Measurements from ENCODE around the gene S100A13. TPM values are rescaled to one million over a fixed set of nuclear protein-coding genes. Genes with fewer than 3 reads are reported as not detected.

The S100A13 gene
- total RNA-seq, 1 experiment from 2014 or later = 111 TPM

DNA sequence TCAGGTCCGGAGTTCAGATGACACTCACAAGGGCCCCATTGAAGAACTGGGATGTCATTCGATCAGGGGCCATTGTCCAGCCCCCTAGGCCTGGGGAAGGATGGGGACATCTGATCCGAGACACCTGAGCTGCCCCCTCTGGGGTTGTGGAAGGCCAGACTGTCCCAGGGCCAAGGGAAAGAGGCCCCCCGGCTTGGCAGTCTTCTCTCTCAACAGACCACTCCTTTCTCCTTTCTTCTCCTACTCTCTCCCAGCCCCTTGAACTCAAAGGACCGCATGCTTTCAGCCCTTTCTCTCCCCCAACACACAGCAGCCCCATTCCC, 2.0 kb upstream of the S100A13 start:
- intact Hi-C loops (cut with micrococcal nuclease; ENCODE audit: unreplicated experiment) = no loop called here
- H3K4me1 ChIP-seq (ENCODE audit: control insufficient read depth, insufficient read depth, low read length) = peaks cover 40% of the 10 kb centered on the region
- ATAC-seq (no peak), DNase-seq (ENCODE audit: low read depth, low spot score) (no peak)
- H3K9me3 ChIP-seq (ENCODE audit: control insufficient read depth, insufficient read depth, low read depth, low read length) = no peaks in the 10 kb centered on the region
- no peaks in the 10 kb centered on the region for H3K27me3 ChIP-seq (ENCODE audit: control insufficient read depth, insufficient read depth, low read length)
- H3K36me3 ChIP-seq (ENCODE audit: control insufficient read depth, insufficient read depth, low read length) = no peaks in the 10 kb centered on the region; the same call in 1 of the 2 replicates
- in situ Hi-C loops (cut with HindIII; ENCODE audit: low pct_unique_long_range_greater_than_20kb, low sequenced_read_pairs) = no loop called here
- POLR2A ChIA-PET = interaction anchor here (0.6 kb wide), 1 partner anchor 67 kb away, joined by 5 read pairs; no protein-coding TSS in a partner anchor
- no peak for TF ChIP-seq POLR2AphosphoS5 (IDR thresholded peaks at IDR 0.05; ENCODE audit: low read depth, low read length)
- TF ChIP-seq SIN3A (IDR thresholded peaks at IDR 0.05; ENCODE audit: borderline replicate concordance, insufficient read depth, low read depth, low read length) = no peak
- TF ChIP-seq TCF7L2 (IDR thresholded peaks at IDR 0.05; ENCODE audit: low read depth, low read length) = no peak
- TF ChIP-seq, protein P1, sequence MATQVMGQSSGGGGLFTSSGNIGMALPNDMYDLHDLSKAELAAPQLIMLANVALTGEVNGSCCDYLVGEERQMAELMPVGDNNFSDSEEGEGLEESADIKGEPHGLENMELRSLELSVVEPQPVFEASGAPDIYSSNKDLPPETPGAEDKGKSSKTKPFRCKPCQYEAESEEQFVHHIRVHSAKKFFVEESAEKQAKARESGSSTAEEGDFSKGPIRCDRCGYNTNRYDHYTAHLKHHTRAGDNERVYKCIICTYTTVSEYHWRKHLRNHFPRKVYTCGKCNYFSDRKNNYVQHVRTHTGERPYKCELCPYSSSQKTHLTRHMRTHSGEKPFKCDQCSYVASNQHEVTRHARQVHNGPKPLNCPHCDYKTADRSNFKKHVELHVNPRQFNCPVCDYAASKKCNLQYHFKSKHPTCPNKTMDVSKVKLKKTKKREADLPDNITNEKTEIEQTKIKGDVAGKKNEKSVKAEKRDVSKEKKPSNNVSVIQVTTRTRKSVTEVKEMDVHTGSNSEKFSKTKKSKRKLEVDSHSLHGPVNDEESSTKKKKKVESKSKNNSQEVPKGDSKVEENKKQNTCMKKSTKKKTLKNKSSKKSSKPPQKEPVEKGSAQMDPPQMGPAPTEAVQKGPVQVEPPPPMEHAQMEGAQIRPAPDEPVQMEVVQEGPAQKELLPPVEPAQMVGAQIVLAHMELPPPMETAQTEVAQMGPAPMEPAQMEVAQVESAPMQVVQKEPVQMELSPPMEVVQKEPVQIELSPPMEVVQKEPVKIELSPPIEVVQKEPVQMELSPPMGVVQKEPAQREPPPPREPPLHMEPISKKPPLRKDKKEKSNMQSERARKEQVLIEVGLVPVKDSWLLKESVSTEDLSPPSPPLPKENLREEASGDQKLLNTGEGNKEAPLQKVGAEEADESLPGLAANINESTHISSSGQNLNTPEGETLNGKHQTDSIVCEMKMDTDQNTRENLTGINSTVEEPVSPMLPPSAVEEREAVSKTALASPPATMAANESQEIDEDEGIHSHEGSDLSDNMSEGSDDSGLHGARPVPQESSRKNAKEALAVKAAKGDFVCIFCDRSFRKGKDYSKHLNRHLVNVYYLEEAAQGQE (IDR thresholded peaks at IDR 0.05; ENCODE audit: insufficient read depth in 1 of 2, low read depth in 2 of 2, low read length in 1 of 2) = no peak
- TF ChIP-seq, protein P2, sequence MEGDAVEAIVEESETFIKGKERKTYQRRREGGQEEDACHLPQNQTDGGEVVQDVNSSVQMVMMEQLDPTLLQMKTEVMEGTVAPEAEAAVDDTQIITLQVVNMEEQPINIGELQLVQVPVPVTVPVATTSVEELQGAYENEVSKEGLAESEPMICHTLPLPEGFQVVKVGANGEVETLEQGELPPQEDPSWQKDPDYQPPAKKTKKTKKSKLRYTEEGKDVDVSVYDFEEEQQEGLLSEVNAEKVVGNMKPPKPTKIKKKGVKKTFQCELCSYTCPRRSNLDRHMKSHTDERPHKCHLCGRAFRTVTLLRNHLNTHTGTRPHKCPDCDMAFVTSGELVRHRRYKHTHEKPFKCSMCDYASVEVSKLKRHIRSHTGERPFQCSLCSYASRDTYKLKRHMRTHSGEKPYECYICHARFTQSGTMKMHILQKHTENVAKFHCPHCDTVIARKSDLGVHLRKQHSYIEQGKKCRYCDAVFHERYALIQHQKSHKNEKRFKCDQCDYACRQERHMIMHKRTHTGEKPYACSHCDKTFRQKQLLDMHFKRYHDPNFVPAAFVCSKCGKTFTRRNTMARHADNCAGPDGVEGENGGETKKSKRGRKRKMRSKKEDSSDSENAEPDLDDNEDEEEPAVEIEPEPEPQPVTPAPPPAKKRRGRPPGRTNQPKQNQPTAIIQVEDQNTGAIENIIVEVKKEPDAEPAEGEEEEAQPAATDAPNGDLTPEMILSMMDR (IDR thresholded peaks at IDR 0.05) = no peak
- BruUV-seq (replicated peaks) = no TSS peak
- CTCF ChIA-PET = no interaction called here
- no peak overlapping the region for H3K4me3 ChIP-seq (ENCODE audit: low read depth in 2 of 2, low read length in 2 of 2)
- H3K27ac ChIP-seq (ENCODE audit: low read length) = no peak overlapping the region

DNA sequence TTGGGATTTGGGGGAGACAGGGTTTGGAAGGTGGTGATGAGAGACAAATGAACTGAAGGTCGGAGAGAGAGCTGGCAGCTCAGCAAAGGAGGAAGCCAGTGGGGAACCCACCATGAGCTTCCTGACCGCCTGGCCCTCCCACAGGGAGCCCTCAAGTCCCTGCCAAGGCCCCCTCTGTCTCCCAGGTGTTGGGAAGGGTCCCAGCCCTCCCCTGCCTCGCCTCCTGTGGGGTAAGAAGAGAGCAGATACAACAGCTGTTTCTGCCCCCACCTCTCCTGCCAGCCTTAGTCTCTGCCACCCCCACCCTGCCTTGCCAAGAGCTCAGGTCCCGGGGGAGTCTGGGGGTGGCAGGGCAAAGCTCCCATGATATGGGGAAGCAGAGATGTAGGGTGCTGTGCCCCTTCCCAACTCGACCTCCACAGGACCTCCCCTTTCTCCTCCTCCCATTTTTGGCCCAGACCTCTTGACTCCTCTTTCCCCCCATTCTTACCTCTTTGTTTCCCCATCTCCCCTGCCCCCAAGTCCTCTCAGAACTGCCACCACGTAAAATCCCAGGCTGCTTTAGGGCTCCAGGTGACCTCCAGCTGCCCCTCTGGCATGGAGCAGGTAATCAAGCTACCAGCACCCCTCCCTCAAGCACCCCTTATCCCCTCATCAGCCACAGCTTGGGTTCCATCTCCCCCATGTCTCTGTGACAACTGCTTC, 1.5 kb upstream of the S100A13 start:
- TF ChIP-seq, protein P2 (IDR thresholded peaks at IDR 0.05) = no peak
- TF ChIP-seq, protein P1 (IDR thresholded peaks at IDR 0.05; ENCODE audit: insufficient read depth in 1 of 2, low read depth in 2 of 2, low read length in 1 of 2) = no peak
- TF ChIP-seq SIN3A (IDR thresholded peaks at IDR 0.05; ENCODE audit: borderline replicate concordance, insufficient read depth, low read depth, low read length) (no peak), POLR2AphosphoS5 (IDR thresholded peaks at IDR 0.05; ENCODE audit: low read depth, low read length) (no peak), TCF7L2 (IDR thresholded peaks at IDR 0.05; ENCODE audit: low read depth, low read length) (no peak)
- Histone ChIP-seq H3K4me3 (ENCODE audit: low read depth in 2 of 2, low read length in 2 of 2) (no peak overlapping the region), H3K36me3 (ENCODE audit: control insufficient read depth, insufficient read depth, low read length) (no peaks in the 10 kb centered on the region), H3K27ac (ENCODE audit: low read length) (peak overlapping the region; percentile 66), H3K9me3 (ENCODE audit: control insufficient read depth, insufficient read depth, low read depth, low read length) (no peaks in the 10 kb centered on the region), H3K27me3 (ENCODE audit: control insufficient read depth, insufficient read depth, low read length) (no peaks in the 10 kb centered on the region), H3K4me1 (ENCODE audit: control insufficient read depth, insufficient read depth, low read length) (peaks cover 40% of the 10 kb centered on the region)
- DNase-seq (ENCODE audit: low read depth, low spot score) (no peak), ATAC-seq (no peak)
- ChIA-PET POLR2A (interaction anchor here (0.6 to 0.7 kb wide), 2 partner anchors 66 to 107 kb away, joined by 3 to 5 read pairs; no protein-coding TSS in a partner anchor), CTCF (no interaction called here)
- in situ Hi-C loops (cut with HindIII; ENCODE audit: low pct_unique_long_range_greater_than_20kb, low sequenced_read_pairs) (no loop called here), intact Hi-C loops (cut with micrococcal nuclease; ENCODE audit: unreplicated experiment) (no loop called here)
- BruUV-seq (replicated peaks) = no TSS peak

All from Panc1 (cell line).